NT2/D1 (cell line): ENCODE measurements around the gene ATAD3C.
"Not testable (repeated sequence)": the region's sequence is repeated elsewhere in the genome, so short reads cannot be mapped to it uniquely, and the experiment has no call there.

Experiments used
- DNase-seq: peaks from one replicate; pipeline ENCODE4 v3.0.0-alpha.2; 2011; ENCODE audit warnings: low read depth, low spot score
- H3K27me3 ChIP-seq: 2 replicates; pipeline ENCODE4 v1.6.0; 2011; ENCODE audit warnings: mild to moderate bottlenecking; ENCODE audit not compliant: insufficient read length, insufficient read depth
- H3K36me3 ChIP-seq: 2 replicates; pipeline ENCODE4 v1.6.1; 2011; ENCODE audit warnings: mild to moderate bottlenecking, low read length, mixed read lengths; ENCODE audit not compliant: insufficient read depth, insufficient read length
- H3K4me1 ChIP-seq: 2 replicates; pipeline ENCODE4 v1.5.1; 2011; ENCODE audit not compliant: insufficient read depth, insufficient read length
- H3K4me3 ChIP-seq: 2 replicates; pipeline ENCODE4 v1.5.1; 2011; ENCODE audit warnings: low read depth; ENCODE audit not compliant: insufficient read length
- H3K9ac ChIP-seq: 2 replicates; pipeline ENCODE4 v1.6.0; 2011; ENCODE audit warnings: low read depth; ENCODE audit not compliant: insufficient read length
- H3K9me3 ChIP-seq: 2 replicates; pipeline ENCODE4 v1.5.1; 2011; ENCODE audit warnings: mild to moderate bottlenecking, low read length; ENCODE audit not compliant: insufficient read depth
- SUZ12 ChIP-seq: IDR thresholded peaks from 2 replicates; pipeline ENCODE4 v1.6.1; 2011; ENCODE audit not compliant: insufficient read length, insufficient read depth; ENCODE audit errors: extremely low read depth
- YY1 ChIP-seq: IDR thresholded peaks from 2 replicates; pipeline ENCODE4 v1.6.1; 2011; ENCODE audit not compliant: insufficient read length, insufficient read depth
- ZNF274 ChIP-seq: IDR thresholded peaks from 2 replicates; pipeline ENCODE4 v1.6.1; 2011; ENCODE audit warnings: mild to moderate bottlenecking, low read depth, low read length

The ATAD3C gene

DNA sequence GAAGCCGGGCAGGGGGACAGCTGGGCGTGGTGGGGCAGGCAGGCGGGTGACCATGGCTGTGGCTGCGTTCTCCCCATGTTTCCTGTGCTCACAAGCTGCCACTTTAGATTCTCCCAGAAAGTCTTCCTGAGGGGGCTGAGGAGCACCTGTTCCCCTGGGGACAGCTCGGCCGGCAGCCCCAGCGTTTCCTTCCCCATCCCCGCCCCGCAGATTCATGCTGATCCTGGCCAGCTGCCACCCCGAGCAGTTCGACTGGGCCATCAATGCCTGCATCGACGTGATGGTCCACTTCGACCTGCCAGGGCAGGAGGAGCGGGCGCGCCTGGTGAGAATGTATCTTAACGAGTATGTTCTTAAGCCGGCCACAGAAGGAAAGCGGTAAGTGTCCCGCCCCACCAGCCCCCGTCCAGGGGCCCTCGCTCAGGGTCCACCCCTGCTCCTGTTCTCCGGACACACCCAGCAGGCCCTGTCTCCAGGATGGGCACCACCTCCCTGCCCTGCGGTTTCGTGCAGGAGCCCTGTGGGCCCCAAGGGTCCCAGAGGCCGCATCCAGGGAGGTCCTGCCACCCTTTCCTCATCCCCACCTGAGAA, 11.1 kb downstream of the ATAD3C start:
- Histone ChIP-seq H3K9me3 (0 out of 2 replicates have a peak, but pooled peaks cover 5% of the 10 kb centered on the region), H3K9ac (no peak overlapping the region), H3K27me3 (no peaks in the 10 kb centered on the region), H3K4me3 (no peak overlapping the region), H3K4me1 (no peaks in the 10 kb centered on the region), H3K36me3 (no peaks in the 10 kb centered on the region)
- no peak for TF ChIP-seq SUZ12
- TF ChIP-seq ZNF274: no peak
- no peak for TF ChIP-seq YY1
- no peak for DNase-seq

DNA sequence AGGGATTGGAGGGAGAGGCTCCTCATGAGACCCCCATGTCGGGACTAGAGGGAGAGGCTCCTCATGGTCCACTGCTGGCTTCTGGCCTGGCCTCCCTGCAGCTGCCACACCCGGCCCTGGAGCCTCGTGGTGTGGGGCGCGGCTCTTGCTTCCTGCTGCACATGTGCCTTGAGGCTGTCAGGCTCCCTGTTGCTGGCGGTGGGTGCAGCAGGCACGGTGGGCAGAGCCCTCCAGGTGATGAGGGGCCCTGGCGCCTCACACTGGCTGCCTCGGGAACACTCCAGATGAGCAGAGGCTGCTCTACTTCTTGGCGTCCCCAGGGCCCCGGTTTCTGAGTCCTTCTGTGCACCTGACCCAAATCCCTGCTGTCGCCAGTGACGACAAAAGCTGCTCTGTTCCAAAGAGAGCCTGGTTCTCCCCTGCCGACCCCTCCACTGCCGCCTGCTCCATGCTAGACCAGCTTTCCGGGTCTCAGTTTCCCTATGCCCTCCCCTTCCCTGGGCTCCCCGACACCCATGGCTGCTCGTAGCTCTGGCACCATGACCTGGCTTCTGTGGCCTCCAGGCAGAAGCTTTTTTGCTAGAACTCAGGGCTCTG, 12.3 kb downstream of the ATAD3C start:
- Histone ChIP-seq H3K9ac (no peak overlapping the region), H3K9me3 (0 out of 2 replicates have a peak, but pooled peaks cover 5% of the 10 kb centered on the region), H3K36me3 (no peaks in the 10 kb centered on the region), H3K27me3 (no peaks in the 10 kb centered on the region), H3K4me1 (no peaks in the 10 kb centered on the region), H3K4me3 (no peak overlapping the region)
- TF ChIP-seq ZNF274: no peak
- TF ChIP-seq YY1: no peak
- no peak for TF ChIP-seq SUZ12
- DNase-seq: no peak

DNA sequence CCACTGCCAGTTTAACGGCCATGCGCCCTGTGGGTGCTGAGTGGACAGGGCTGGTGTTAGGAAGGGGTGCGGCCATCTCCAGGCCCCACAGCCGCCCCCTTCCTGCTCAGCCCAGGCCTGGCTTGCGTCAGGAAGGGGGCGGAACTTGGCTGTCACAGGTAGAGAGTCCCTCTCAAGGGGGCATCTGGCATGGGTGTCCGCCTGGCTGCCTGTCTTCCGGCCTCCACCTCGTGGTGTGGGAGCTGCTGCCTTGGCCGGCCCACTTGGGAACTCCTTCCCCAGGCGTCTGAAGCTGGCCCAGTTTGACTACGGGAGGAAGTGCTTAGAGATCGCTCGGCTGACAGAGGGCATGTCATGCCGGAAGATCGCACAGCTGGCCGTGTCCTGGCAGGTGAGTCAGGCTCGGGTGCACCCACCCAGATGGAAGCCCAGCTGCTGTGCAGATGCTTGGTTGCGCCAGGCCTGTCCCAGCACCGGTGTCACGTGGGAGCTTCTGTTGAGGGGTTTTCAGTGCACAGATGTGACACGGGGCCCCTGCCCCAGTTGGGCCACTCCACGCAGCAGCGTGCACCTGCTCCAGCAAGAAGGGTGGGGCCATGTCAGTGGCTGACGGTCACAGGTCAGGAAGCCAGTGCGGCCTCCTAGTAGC, 13.0 kb downstream of the ATAD3C start:
- H3K36me3 ChIP-seq: no peaks in the 10 kb centered on the region
- no peaks in the 10 kb centered on the region for H3K27me3 ChIP-seq
- no peaks in the 10 kb centered on the region for H3K4me1 ChIP-seq
- TF ChIP-seq SUZ12 (no peak), YY1 (no peak), ZNF274 (no peak)
- H3K9ac ChIP-seq: no peak overlapping the region
- no peak for DNase-seq
- H3K9me3 ChIP-seq: 0 out of 2 replicates have a peak, but pooled peaks cover 5% of the 10 kb centered on the region
- H3K4me3 ChIP-seq: no peak overlapping the region

DNA sequence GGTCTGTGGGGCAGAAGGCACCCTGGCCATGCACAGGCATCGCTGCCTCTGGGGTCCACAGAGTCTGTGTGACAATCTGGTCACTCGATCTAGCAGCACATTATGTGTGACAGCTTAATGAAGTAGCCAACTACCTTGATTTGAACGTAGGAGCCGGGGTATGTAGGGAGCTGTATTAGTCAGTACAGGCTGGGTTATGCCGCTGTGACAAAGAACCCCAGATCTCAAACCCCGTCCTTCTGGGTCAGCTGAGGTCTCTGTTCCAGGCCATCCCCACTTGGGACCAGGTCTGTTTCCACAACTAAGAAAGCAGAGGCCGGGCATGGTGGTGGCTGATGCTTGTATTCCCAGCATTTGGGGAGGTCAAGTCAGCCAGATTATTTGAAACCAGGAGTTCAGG, 13.8 kb downstream of the ATAD3C start:
- Histone ChIP-seq H3K9ac (no peak overlapping the region), H3K4me3 (no peak overlapping the region), H3K9me3 (0 out of 2 replicates have a peak, but pooled peaks cover 5% of the 10 kb centered on the region), H3K4me1 (no peaks in the 10 kb centered on the region), H3K36me3 (no peaks in the 10 kb centered on the region), H3K27me3 (no peaks in the 10 kb centered on the region)
- DNase-seq: no peak
- TF ChIP-seq ZNF274: no peak
- TF ChIP-seq SUZ12: no peak
- no peak for TF ChIP-seq YY1

DNA sequence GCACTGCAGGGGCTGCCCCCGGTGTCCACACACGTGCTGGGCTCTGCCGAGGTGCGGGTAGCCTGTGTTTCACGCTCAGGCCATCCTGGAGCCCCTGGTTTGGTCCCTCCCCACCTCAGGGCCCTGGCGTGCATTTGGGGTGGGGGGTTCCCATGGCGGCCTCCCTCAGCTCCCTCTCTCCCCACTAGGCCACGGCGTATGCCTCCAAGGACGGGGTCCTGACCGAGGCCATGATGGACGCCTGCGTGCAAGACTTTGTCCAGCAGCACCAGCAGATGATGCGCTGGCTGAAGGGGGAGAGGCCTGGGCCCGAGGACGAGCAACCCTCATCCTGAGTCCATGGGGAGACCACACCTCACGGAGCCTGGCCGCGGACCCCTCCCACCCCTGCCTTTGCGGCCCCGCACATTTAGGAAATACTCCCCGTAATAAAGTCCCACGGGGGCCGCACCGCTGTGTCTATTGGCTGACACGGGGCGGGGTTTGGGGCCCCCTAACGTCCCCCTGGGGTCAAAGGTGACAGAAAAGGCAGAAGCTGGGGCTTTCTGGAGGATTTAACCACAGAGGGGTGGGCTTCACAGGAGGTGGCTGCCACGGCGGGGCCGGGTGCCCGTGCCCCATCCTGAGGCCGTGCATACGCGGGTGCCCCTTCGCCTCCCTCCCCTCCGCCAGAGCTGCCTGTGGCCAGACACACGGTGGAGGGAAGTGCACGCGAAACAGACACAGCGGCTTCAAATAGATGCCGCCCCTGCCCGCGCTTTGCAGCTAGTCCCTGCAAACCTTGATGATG, 18.9 kb downstream of the ATAD3C start:
- not testable (repeated sequence) for DNase-seq, H3K4me1 ChIP-seq, H3K4me3 ChIP-seq, H3K9ac ChIP-seq, H3K9me3 ChIP-seq, H3K27me3 ChIP-seq, H3K36me3 ChIP-seq

DNA sequence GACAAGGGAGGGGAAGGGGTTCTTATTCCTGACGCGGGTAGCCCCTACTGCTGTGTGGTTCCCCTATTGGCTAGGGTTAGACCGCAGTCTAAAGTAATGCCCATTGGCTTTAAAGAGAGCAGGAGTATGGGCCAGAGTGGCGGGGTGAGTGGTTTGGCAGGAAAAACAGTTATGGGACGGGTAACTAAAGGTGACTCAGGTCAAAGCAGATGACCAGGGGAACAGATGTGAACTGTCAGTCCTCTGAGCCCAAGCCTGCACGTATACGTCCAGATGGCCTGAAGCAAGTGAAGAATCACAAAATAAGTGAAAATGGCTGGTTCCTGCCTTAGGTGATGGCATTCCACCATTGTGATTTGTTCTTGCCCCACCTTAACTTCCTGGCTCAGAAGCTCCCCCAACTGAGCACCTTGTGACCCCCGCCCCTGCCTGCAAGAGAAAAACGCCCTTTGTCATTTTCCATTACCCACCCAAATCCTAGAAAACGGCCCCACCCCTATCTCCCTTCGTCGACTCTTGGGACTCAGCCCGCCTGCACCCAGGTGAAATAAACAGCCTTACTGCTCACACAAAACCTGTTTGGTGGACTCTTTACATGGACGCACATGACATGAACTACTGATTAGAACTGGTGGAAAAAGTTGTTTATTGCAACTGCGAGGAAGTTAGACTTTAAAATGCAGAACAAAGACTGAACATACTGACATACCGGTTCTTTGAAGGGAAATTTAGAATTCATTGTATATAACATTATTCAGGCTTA, 21.3 kb downstream of the ATAD3C start:
- H3K4me1 ChIP-seq: peaks cover 2% of the 10 kb centered on the region
- no peak for TF ChIP-seq SUZ12
- TF ChIP-seq ZNF274: no peak
- no peak for DNase-seq

More for the DNA sequence above, 21.3 kb downstream of the ATAD3C start:
- Histone ChIP-seq H3K9ac (peak overlapping the region; percentile 82), H3K4me3 (peak overlapping the region; percentile 78), H3K27me3 (no peaks in the 10 kb centered on the region), H3K36me3 (peaks cover 7% of the 10 kb centered on the region), H3K9me3 (no peaks in the 10 kb centered on the region)
